ENCODE results near the gene PDCD7.
"Not testable (repeated sequence)": the region's sequence is repeated elsewhere in the genome, so short reads cannot be mapped to it uniquely, and the experiment has no call there.

The PDCD7 gene

DNA sequence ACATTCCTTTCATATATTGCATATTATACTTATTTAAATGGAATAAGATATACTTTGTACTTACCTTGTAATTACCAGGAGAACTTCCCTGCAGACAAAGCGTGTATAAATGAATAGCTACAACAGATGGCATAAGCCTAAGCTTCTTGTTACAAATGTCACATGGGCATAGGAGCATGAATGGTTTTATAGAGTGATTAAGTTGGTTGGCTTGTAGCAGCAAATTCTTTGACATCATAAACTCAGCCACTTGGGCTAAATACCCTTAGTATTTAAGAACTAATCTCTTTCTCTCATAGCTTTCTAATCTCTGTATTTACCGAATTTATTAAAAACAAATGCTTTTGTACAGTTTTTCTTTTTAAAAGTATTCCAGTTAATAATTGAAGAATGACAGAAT lies 18.5 kb downstream of the PDCD7 start, which contains the start of gene UBAP1L:
Gene UBAP1L (minus strand): TSS at position 115 of the 400 bp plus-strand sequence. CDS start 8,985 bp downstream, outside the sequence.
- DNase-seq: no peak

- DNase-seq: no peak
These were observed 22.8 kb downstream of the PDCD7 start for GRCh38 chr15:65110676-65111292.

- no peak for DNase-seq
These were observed 27.5 kb downstream of the PDCD7 start for GRCh38 chr15:65106011-65106590.

DNA sequence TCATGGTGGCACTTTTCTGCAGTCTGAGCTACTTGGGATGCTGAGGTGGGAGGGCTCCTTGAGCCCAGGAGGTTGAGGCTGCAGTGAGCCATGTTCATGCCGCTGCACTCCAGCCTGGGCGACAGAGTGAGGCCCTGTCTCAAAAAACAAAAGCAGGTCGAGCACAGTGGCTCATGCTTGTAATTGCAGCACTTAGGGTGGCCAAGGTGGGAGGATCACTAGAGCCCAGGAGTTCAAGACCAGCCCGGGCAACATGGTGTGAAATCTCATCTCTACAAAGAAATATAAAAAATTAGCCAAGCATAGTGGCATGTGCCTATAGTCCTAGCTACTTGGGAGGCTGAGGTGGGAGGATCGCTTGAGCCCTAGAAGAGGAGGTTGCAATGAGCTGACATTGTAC lies 28.6 kb downstream of the PDCD7 start:
- DNase-seq: no peak

- DNase-seq: no peak
These were observed 30.7 kb downstream of the PDCD7 start for GRCh38 chr15:65102912-65103311.

DNA sequence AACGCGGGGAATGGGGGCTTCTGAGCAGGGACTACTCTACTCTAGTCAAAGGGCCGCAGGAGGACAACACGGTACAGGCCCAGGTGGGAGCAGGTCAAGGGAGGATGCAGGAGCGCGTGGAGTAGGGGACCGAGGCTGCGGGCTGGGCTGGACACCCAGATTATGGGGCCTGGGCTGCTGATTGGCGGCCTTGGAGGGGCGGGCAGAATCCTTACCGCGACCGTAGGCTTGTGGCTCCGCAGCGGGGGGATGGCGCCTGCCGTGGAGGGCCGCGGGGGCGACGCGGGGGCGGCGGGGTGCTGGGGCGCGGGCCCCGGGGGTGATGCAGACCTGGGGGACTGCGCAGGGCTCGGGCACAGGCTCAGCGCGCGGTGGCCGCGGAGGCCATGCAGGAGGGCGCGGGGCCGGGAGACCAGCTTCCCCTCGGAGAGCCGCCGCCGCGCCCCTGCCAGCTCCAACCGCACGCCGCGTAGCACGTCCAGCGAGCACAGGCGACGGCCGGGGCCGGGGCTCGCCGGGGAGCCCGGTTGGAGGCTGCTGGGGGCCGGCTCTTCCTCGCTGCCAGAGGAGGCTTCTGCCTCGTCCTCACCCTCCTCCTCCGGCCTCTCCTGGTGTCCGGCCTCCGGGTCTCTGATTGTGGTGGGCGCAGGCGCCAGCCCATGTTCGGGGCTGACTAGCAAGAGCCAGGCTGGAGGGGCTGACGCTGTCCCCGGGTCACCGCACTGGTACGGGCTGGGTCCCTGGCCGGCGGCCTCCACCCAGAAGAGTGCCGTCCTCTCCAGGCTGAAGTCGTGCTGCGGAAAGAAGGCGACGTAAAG lies 31.5 kb downstream of the PDCD7 start:
- no peak for DNase-seq

- no peak for DNase-seq
These were observed 32.2 kb downstream of the PDCD7 start for GRCh38 chr15:65101411-65101890.

DNA sequence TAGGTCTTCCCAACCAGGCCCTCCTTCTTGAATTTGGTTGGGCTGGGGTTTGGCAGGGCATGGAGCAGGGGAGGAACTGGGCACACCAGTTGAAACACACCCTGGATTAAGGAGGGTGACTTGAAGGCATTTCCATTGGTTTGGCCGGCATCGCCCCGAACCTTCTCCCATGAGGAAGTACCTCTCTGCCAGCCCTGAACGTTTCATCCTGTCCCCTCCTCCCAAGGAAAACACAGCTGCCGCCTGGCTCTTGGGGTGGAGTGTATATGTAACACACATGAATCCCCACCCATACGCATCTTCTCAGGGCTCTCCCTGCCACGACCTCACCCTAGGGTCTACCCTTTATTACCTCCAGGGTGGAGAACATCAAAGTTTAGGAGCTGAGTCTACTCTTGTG lies 33.2 kb downstream of the PDCD7 start:
- DNase-seq: no peak

DNA sequence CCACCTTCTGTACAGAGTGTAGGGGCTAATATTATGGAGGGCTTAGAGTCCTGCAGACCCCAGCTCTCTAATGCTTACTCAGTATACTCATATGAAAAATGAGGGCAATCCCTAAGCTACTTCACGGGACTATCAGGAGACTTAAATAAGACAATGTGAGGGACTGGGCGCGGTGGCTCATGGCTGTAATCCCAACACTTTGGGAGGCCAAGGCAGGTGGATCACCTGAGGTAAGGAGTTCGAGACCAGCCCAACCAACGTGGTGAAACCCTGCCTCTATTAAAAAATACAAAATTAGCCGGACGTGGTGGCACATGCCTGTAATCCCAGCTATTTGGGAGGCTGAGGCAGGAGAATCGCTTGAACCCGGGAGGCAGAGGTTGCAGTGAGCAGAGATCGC lies 33.8 kb downstream of the PDCD7 start:
- DNase-seq: not testable (repeated sequence)

GRCh38 chr15:65099336-65099735 lies 34.3 kb downstream of the PDCD7 start:
- DNase-seq: no peak

- DNase-seq: no peak
These were observed 35.9 kb downstream of the PDCD7 start for GRCh38 chr15:65097651-65098263.

DNA sequence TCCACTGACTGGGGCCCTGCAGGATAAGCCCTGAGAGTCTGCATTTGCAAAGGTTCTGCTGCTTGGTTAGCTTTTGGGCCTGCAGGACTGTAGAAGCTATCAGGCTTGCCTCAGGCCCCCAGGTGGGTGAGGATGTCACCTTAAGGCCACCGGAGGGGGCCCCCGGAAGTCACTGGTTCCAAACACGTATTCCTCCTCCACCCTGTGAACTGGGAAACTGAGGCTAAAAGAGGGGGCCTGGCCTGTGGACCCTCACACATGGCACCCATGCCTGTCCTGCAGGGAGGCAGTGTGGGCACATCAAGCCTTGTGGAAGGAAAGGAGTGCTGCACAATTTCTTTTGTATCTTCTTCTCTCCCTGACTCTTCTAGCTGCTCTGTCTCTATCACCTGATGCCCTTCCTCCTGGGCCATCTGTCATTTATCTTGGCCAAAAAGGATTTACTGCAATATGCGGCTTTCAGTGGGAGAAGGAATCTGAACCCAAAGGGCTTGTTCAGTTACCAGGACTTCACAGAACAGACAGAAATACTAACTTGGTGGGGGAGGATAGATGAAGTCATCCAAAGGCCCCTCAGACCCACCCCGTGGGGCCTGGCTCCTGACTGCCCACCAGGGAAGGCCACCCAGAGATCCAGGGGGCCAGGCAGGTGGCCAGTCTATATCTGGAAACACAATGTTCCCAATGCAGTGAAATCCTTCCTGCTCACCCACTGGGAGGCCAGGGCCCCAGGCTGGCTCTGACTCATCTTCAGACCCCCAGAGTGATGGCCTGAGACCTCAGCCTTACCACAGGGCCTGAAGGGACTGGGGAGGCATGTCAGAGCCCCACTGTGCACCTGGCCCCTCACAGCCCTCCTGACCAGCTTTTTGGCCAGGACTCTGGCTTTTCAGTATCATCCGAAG lies 36.9 kb downstream of the PDCD7 start:
- no peak for DNase-seq

GRCh38 chr15:65095747-65096104 lies 37.9 kb downstream of the PDCD7 start:
- DNase-seq: no peak

- DNase-seq: no peak
These were observed 38.4 kb downstream of the PDCD7 start for GRCh38 chr15:65095011-65095746.

DNA sequence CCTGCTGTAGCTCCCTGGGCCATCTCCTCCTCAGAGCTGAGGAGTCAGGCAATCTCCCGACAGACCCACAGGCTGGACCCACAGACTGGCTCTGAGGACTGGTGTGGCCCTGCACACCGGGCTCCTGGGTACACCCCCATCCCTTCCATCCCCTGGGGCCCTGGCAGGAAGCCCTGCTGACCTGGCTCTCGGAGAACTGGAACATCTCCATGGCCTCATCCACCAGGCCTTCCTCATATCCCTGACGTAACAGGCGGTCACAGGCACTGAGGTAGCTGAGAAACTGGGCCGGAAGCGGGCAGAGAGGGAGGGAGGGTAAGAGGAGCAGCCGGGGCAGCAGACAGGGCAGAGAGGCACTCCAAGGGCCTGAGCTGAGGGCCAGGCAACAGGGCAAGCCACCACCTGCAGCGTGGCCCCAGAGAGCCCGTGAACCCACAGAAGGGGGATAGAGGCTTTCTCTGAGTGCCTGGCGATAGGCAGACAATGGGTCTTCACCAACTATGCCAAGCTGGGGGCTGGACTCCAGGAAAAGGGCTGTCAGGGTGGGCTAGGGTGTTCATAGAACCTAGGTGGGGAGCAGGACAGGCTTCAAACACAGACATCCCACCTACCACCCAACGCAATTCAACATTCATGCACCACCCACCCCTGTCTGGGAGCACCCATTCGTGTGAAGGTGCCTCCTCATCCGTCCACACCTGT lies 39.2 kb downstream of the PDCD7 start:
- no peak for DNase-seq

GRCh38 chr15:65093793-65094170 lies 39.8 kb downstream of the PDCD7 start:
- DNase-seq: not testable (repeated sequence)

DNA sequence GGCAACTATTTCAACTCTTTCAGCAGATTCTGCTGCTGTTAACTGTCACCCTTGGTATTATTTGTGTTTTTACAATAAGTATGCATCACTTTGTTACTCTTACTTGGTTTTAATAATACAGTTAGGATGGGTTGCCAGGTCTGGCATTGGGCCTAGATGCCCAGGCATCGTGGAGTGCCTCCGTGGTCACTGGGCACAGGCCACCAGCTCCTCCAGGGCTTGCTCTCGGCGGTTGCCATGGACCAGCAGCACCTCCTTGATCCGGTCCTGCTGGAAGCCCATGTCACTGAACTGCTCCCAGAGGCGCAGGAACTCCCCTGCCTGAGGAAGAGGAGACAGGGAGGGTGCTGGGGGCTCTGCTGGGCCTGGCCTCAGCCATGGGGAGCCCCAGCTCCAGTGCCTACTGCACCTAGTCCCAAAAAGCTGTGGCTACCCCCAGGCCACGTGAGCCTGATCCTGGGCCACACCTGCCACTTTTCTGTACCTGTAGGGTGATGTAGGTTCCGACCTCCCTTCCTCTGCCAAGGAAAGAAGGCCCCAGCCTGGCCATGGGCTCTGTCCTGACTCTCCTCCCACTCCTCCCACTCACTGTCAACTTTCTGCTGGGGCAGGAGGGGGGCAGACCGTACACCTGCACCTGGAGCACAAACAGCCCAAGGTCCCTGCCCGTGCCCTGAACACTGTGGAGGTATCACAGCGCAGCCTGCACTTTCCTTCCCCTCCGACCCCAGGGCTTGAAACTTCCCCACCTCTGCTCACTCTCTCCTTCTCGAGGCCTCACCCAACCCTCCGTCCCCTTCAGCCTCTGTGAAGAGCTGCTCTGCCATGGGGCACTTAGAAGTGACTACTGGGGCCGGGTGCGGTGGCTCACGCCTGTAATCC lies 40.5 kb downstream of the PDCD7 start:
- DNase-seq: no peak

DNA sequence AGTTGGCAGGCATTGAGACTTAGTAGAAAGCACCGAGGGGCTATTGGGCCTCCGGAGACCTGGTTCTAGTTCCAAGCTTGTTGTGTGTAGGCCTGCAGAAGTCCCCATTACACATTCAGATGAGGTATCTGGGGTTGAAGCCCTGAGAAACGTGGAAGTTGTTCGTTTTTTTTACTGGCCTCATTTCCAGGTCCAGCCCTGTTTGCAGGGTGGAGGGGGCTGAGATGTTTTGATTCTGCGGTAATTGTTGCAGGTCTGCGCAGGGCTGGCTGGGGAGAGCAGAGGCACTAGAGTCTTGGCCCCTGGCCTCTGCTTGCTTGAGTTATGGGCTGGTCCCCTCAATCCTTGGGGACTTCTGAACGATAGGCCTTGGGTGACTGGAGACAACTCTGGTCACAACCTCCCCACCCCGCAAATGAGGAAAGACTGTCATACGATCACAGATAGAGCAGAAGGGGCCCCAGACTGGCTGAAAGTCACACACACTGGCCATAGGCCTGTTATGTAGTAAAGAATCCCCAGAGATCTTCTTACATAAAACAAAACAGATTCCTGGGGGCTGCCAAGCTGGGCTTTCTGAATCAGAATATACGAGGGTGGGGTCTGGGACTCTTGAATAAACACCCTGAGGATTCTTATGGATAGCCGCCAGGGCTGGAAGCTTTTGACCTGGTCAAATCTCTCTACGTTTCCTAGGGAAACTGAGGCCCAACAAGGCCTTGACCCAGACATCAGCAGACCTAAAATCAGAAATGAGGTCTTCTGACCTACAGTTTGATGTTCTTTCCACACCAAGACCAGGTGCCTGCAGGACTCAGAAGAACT lies 41.5 kb downstream of the PDCD7 start:
- DNase-seq: no peak

DNA sequence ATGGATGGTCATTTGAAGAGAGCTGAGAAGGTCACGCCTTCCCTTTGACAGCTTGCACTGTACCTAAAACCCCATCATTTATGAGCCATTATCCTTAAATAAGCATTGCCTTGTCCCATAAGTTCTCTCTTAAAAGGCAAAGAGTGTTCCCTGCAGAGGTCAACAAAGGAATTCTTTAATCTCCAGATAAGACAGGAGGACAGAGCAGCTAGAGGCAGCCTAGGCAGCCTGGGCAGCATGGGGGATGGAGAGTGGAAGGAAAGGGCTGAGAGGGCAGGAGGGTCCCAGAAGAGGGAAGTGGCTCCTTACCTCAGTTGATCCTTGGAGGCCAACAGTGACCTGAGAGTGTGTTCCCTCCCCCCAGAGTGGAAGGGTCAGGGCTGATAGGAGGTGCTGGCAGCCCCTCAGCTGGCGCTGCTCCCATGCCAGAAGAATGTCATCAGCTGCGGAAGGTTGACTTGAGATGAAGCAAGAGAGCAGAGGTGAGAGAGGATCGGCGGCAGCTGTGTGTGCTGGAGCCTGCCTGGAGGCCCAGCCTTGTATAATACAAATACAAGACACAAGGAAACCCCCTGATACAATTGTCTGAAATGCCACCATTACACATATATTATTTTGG lies 44.3 kb downstream of the PDCD7 start:
- no peak for DNase-seq
